ENCODE data around the gene AGMAT. TPM values are rescaled to one million over a fixed set of nuclear protein-coding genes. Genes with fewer than 3 reads are reported as not detected.

AGMAT gene
- total and polyA plus RNA-seq, 9 of the 15 experiments (the other 6 are each of a cell fraction or from before 2014, with no cell fraction given) = not detected

DNA sequence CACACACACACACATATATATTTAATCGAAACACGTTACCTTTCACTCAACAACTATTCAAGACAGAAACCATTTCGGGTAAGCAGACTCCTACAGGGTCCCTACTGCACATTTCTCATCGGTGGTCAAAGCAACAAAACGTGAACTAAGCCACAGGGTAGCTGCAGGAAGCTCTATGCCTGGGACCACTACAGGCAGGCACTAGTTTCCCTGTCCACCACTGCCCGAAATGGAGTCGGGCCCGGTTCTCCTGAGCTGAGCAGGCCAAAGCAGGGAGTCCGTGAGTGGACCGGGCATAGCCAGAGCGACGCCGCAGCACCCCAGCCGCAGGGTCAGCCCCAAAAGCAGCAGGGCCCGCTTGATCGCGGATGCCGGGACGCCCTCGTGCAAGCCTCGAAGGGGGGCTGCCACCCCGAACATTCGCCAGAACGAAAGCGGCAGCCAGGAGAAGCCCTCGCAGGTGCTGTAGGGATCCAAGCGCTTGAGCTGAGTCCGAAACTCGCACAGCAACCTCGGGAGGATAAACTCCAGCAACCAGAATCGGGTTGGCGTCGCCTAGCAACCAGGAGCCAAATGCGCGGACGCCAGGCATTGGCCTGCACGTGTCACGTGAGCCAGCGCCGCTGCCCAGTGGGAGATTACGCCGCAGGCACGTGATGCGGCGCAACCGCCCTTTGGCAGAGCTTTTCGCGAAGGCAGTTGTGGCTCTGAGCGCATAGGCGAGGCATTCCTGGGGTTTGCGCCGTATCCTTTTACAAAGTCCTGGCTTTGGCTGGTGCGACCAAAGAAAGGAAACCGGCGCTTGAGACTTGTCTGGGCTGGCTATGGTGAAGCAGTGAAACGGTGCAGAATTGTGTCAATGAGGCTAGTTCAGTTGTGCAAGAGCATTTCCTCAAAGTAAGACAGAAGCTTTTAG, 18.5 kb upstream of the AGMAT start (continued):
- TF ChIP-seq MAZ (CRISPR knock-in tag; conservative IDR thresholded peaks at IDR 0.05 in 1 of 2, IDR thresholded peaks at IDR 0.05 in 1 of 2) = no peak
- TF ChIP-seq SMARCA4 (IDR thresholded peaks at IDR 0.05) = no peak
- TF ChIP-seq RFX1 (IDR thresholded peaks at IDR 0.05) = peak; percentile 96
- no peak for TF ChIP-seq DIDO1 (tag; IDR thresholded peaks at IDR 0.05; ENCODE audit: low read depth)
- no peak for TF ChIP-seq ZZZ3 (IDR thresholded peaks at IDR 0.05)
- TF ChIP-seq, protein P1, sequence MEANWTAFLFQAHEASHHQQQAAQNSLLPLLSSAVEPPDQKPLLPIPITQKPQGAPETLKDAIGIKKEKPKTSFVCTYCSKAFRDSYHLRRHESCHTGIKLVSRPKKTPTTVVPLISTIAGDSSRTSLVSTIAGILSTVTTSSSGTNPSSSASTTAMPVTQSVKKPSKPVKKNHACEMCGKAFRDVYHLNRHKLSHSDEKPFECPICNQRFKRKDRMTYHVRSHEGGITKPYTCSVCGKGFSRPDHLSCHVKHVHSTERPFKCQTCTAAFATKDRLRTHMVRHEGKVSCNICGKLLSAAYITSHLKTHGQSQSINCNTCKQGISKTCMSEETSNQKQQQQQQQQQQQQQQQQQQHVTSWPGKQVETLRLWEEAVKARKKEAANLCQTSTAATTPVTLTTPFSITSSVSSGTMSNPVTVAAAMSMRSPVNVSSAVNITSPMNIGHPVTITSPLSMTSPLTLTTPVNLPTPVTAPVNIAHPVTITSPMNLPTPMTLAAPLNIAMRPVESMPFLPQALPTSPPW (CRISPR knock-in tag; IDR thresholded peaks at IDR 0.05) = no peak
- TF ChIP-seq, protein P2, sequence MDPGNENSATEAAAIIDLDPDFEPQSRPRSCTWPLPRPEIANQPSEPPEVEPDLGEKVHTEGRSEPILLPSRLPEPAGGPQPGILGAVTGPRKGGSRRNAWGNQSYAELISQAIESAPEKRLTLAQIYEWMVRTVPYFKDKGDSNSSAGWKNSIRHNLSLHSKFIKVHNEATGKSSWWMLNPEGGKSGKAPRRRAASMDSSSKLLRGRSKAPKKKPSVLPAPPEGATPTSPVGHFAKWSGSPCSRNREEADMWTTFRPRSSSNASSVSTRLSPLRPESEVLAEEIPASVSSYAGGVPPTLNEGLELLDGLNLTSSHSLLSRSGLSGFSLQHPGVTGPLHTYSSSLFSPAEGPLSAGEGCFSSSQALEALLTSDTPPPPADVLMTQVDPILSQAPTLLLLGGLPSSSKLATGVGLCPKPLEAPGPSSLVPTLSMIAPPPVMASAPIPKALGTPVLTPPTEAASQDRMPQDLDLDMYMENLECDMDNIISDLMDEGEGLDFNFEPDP (CRISPR knock-in tag; IDR thresholded peaks at IDR 0.05) = no peak
- no peak for TF ChIP-seq MCM5 (IDR thresholded peaks at IDR 0.05; ENCODE audit: low read depth)
- no peak for TF ChIP-seq ZNF785 (CRISPR knock-in tag; IDR thresholded peaks at IDR 0.05)
- TF ChIP-seq ESRRB (CRISPR knock-in tag; IDR thresholded peaks at IDR 0.05; ENCODE audit: borderline replicate concordance) = no peak
- TF ChIP-seq, protein P3, sequence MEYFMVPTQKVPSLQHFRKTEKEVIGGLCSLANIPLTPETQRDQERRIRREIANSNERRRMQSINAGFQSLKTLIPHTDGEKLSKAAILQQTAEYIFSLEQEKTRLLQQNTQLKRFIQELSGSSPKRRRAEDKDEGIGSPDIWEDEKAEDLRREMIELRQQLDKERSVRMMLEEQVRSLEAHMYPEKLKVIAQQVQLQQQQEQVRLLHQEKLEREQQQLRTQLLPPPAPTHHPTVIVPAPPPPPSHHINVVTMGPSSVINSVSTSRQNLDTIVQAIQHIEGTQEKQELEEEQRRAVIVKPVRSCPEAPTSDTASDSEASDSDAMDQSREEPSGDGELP (CRISPR knock-in tag; IDR thresholded peaks at IDR 0.05; ENCODE audit: borderline replicate concordance) = peak; percentile 55; the same call in 1 of the 2 replicates
- TF ChIP-seq MTA3 (IDR thresholded peaks at IDR 0.05; ENCODE audit: borderline replicate concordance) = no peak
- no peak for TF ChIP-seq GABPB2 (CRISPR knock-in tag; conservative IDR thresholded peaks at IDR 0.05)
- no peak for TF ChIP-seq MECOM (CRISPR knock-in tag; IDR thresholded peaks at IDR 0.05)
- TF ChIP-seq MEF2A (IDR thresholded peaks at IDR 0.05; ENCODE audit: control insufficient read depth, low read depth, low read length) = no peak
- TF ChIP-seq, protein P4, sequence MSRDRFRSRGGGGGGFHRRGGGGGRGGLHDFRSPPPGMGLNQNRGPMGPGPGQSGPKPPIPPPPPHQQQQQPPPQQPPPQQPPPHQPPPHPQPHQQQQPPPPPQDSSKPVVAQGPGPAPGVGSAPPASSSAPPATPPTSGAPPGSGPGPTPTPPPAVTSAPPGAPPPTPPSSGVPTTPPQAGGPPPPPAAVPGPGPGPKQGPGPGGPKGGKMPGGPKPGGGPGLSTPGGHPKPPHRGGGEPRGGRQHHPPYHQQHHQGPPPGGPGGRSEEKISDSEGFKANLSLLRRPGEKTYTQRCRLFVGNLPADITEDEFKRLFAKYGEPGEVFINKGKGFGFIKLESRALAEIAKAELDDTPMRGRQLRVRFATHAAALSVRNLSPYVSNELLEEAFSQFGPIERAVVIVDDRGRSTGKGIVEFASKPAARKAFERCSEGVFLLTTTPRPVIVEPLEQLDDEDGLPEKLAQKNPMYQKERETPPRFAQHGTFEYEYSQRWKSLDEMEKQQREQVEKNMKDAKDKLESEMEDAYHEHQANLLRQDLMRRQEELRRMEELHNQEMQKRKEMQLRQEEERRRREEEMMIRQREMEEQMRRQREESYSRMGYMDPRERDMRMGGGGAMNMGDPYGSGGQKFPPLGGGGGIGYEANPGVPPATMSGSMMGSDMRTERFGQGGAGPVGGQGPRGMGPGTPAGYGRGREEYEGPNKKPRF (IDR thresholded peaks at IDR 0.05; ENCODE audit: low read depth, low read length) = no peak
- TF ChIP-seq FOXJ3 (CRISPR knock-in tag; IDR thresholded peaks at IDR 0.05) = no peak
- TF ChIP-seq SREBF1 (IDR thresholded peaks at IDR 0.05; ENCODE audit: borderline replicate concordance, low read depth, low read length) = no peak

Measured in K562 (cell line).